ENCODE measurements around the gene IL17D. TPM values are rescaled to one million over a fixed set of nuclear protein-coding genes. Genes with fewer than 3 reads are reported as not detected.

IL17D gene
- total RNA-seq, 1 experiment from 2014 or later = 2.0 TPM

GRCh38 chr13:20664351-20664750 lies 39.1 kb upstream of the IL17D start:
- no peak for TF ChIP-seq EZH2 (IDR thresholded peaks at IDR 0.05; ENCODE audit: borderline replicate concordance, low read depth, low read length, poor library complexity, severe bottlenecking)
- no peak for TF ChIP-seq CTCF (conservative IDR thresholded peaks at IDR 0.05; ENCODE audit: low read depth, low read length)
- no peaks in the 10 kb centered on the region for H3K36me3 ChIP-seq (ENCODE audit: insufficient read depth, low read length, poor library complexity, severe bottlenecking)
- no TSS peak for BruUV-seq (replicated peaks)
- H3K9me3 ChIP-seq (ENCODE audit: low read depth, low read length, poor library complexity, severe bottlenecking) = no peaks in the 10 kb centered on the region
- no peak overlapping the region for H3K27ac ChIP-seq (ENCODE audit: low read depth, low read length, poor library complexity, severe bottlenecking)
- intact Hi-C loops (cut with micrococcal nuclease; ENCODE audit: unreplicated experiment) = no loop called here
- H3K4me3 ChIP-seq (ENCODE audit: low read depth, low read length, poor library complexity, severe bottlenecking) = no peak overlapping the region
- POLR2A ChIA-PET (ENCODE audit: low non-redundant PET) = no interaction called here
- no peaks in the 10 kb centered on the region for H3K27me3 ChIP-seq (replicated peaks; ENCODE audit: insufficient read depth, low read depth, low read length, poor library complexity)
- H3K4me1 ChIP-seq (ENCODE audit: insufficient read depth, low read length, poor library complexity, severe bottlenecking) = no peaks in the 10 kb centered on the region
- CTCF ChIA-PET = no interaction called here
- DNase-seq (ENCODE audit: low spot score) = no peak

- intact Hi-C loops (cut with micrococcal nuclease; ENCODE audit: unreplicated experiment) = no loop called here
- ChIA-PET CTCF (no interaction called here), POLR2A (ENCODE audit: low non-redundant PET) (no interaction called here)
- H3K27me3 ChIP-seq (replicated peaks; ENCODE audit: insufficient read depth, low read depth, low read length, poor library complexity) = no peaks in the 10 kb centered on the region
- DNase-seq (ENCODE audit: low spot score) = no peak
- no TSS peak for BruUV-seq (replicated peaks)
- H3K36me3 ChIP-seq (ENCODE audit: insufficient read depth, low read length, poor library complexity, severe bottlenecking) = no peaks in the 10 kb centered on the region
- no peak overlapping the region for H3K4me3 ChIP-seq (ENCODE audit: low read depth, low read length, poor library complexity, severe bottlenecking)
- no peaks in the 10 kb centered on the region for H3K4me1 ChIP-seq (ENCODE audit: insufficient read depth, low read length, poor library complexity, severe bottlenecking)
- no peak overlapping the region for H3K27ac ChIP-seq (ENCODE audit: low read depth, low read length, poor library complexity, severe bottlenecking)
- no peaks in the 10 kb centered on the region for H3K9me3 ChIP-seq (ENCODE audit: low read depth, low read length, poor library complexity, severe bottlenecking)
- TF ChIP-seq CTCF (conservative IDR thresholded peaks at IDR 0.05; ENCODE audit: low read depth, low read length) (no peak), EZH2 (IDR thresholded peaks at IDR 0.05; ENCODE audit: borderline replicate concordance, low read depth, low read length, poor library complexity, severe bottlenecking) (no peak)
Measured at GRCh38 chr13:20666948-20667347, 36.6 kb upstream of the IL17D start.

- CTCF ChIA-PET = no interaction called here
- intact Hi-C loops (cut with micrococcal nuclease; ENCODE audit: unreplicated experiment) = no loop called here
Measured at GRCh38 chr13:20667857-20668437, 35.6 kb upstream of the IL17D start.

More at GRCh38 chr13:20667857-20668437, 35.6 kb upstream of the IL17D start:
- no peak for DNase-seq (ENCODE audit: low spot score)
- Histone ChIP-seq H3K4me1 (ENCODE audit: insufficient read depth, low read length, poor library complexity, severe bottlenecking) (no peaks in the 10 kb centered on the region), H3K36me3 (ENCODE audit: insufficient read depth, low read length, poor library complexity, severe bottlenecking) (no peaks in the 10 kb centered on the region), H3K9me3 (ENCODE audit: low read depth, low read length, poor library complexity, severe bottlenecking) (no peaks in the 10 kb centered on the region), H3K27me3 (replicated peaks; ENCODE audit: insufficient read depth, low read depth, low read length, poor library complexity) (no peaks in the 10 kb centered on the region), H3K4me3 (ENCODE audit: low read depth, low read length, poor library complexity, severe bottlenecking) (no peak overlapping the region), H3K27ac (ENCODE audit: low read depth, low read length, poor library complexity, severe bottlenecking) (no peak overlapping the region)
- TF ChIP-seq CTCF (conservative IDR thresholded peaks at IDR 0.05; ENCODE audit: low read depth, low read length) (no peak), EZH2 (IDR thresholded peaks at IDR 0.05; ENCODE audit: borderline replicate concordance, low read depth, low read length, poor library complexity, severe bottlenecking) (no peak)
- BruUV-seq (replicated peaks) = no TSS peak
- POLR2A ChIA-PET (ENCODE audit: low non-redundant PET) = no interaction called here

Data from A673 (cell line).